NT2/D1 (cell line): ENCODE results near the gene NUP160.

ENCODE experiments used
- DNase-seq: peaks from one replicate; pipeline ENCODE4 v3.0.0-alpha.2; 2011; ENCODE audit warnings: low read depth, low spot score
- H3K27me3 ChIP-seq: 2 replicates; pipeline ENCODE4 v1.6.0; 2011; ENCODE audit warnings: mild to moderate bottlenecking; ENCODE audit not compliant: insufficient read length, insufficient read depth
- H3K36me3 ChIP-seq: 2 replicates; pipeline ENCODE4 v1.6.1; 2011; ENCODE audit warnings: mild to moderate bottlenecking, low read length, mixed read lengths; ENCODE audit not compliant: insufficient read depth, insufficient read length
- H3K4me1 ChIP-seq: 2 replicates; pipeline ENCODE4 v1.5.1; 2011; ENCODE audit not compliant: insufficient read depth, insufficient read length
- H3K4me3 ChIP-seq: 2 replicates; pipeline ENCODE4 v1.5.1; 2011; ENCODE audit warnings: low read depth; ENCODE audit not compliant: insufficient read length
- H3K9ac ChIP-seq: 2 replicates; pipeline ENCODE4 v1.6.0; 2011; ENCODE audit warnings: low read depth; ENCODE audit not compliant: insufficient read length
- H3K9me3 ChIP-seq: 2 replicates; pipeline ENCODE4 v1.5.1; 2011; ENCODE audit warnings: mild to moderate bottlenecking, low read length; ENCODE audit not compliant: insufficient read depth
- SUZ12 ChIP-seq: IDR thresholded peaks from 2 replicates; pipeline ENCODE4 v1.6.1; 2011; ENCODE audit not compliant: insufficient read length, insufficient read depth; ENCODE audit errors: extremely low read depth
- YY1 ChIP-seq: IDR thresholded peaks from 2 replicates; pipeline ENCODE4 v1.6.1; 2011; ENCODE audit not compliant: insufficient read length, insufficient read depth
- ZNF274 ChIP-seq: IDR thresholded peaks from 2 replicates; pipeline ENCODE4 v1.6.1; 2011; ENCODE audit warnings: mild to moderate bottlenecking, low read depth, low read length

Gene NUP160

DNA sequence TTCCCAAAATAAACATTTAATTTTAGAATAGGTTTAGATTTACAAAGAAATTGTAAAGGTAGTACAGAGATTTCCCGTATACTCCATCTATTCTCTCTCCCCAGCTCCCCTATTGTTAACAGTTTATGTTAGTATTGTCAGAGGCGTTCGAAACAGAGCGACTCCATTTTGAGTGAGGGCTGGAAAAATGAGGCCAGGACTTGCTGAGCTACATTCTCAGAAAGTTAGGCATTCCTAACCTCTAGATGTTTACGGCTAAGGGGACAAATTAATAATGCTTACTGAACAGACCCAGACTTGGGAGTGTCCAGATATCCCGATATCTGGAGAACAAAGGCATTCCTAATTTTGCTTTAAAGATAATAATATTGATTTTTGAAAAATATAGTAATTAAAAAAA, 12.4 kb upstream of the NUP160 start:
- H3K9ac ChIP-seq: no peak overlapping the region
- TF ChIP-seq SUZ12: no peak
- no peak for TF ChIP-seq ZNF274
- no peak for TF ChIP-seq YY1
- no peak for DNase-seq
- H3K27me3 ChIP-seq: no peaks in the 10 kb centered on the region
- H3K36me3 ChIP-seq: no peaks in the 10 kb centered on the region
- no peak overlapping the region for H3K4me3 ChIP-seq
- H3K9me3 ChIP-seq: no peaks in the 10 kb centered on the region
- no peaks in the 10 kb centered on the region for H3K4me1 ChIP-seq

DNA sequence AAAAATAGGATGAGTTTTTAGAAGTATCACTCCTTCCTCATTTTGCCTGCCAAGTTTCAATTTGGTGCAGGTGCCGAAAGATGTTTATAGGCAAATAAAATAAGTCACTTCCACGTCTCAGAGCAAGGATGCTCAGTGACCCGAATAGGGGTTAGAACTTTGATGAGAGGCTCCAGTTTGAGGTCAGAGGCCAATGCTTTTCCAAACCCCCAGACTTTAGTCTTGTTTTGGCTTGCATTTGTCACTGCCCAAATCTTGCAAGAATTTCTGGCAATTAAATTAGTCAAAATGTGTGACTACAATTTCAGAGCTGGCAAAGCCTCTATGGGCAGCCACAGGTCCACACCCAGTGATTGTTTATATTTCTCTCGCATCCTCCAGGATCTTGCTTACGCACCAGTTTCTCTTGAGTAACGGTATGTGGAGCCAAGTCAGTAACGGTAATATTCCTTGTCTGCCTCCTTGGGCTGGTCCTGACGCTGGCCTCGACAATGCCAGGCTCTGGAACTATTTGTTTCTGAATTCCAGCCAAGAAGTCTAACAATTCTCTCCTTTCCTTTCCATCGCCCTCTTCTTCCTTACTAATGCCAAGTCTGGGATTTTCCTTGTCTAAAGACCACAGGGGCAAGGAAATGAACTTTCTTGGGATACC, 9.9 kb upstream of the NUP160 start:
- no peaks in the 10 kb centered on the region for H3K36me3 ChIP-seq
- DNase-seq: no peak
- H3K27me3 ChIP-seq: no peaks in the 10 kb centered on the region
- no peaks in the 10 kb centered on the region for H3K9me3 ChIP-seq
- TF ChIP-seq YY1 (no peak), SUZ12 (no peak), ZNF274 (no peak)
- no peaks in the 10 kb centered on the region for H3K4me1 ChIP-seq
- H3K4me3 ChIP-seq: no peak overlapping the region
- no peak overlapping the region for H3K9ac ChIP-seq

GRCh38 chr11:47857485-47857884, 9.3 kb upstream of the NUP160 start:
- no peaks in the 10 kb centered on the region for H3K27me3 ChIP-seq
- H3K36me3 ChIP-seq: no peaks in the 10 kb centered on the region
- no peak for DNase-seq
- no peaks in the 10 kb centered on the region for H3K4me1 ChIP-seq
- TF ChIP-seq SUZ12: no peak
- TF ChIP-seq ZNF274: no peak
- no peak for TF ChIP-seq YY1
- H3K9ac ChIP-seq: no peak overlapping the region
- H3K4me3 ChIP-seq: no peak overlapping the region
- H3K9me3 ChIP-seq: no peaks in the 10 kb centered on the region

- no peaks in the 10 kb centered on the region for H3K4me1 ChIP-seq
- no peak overlapping the region for H3K4me3 ChIP-seq
- H3K9me3 ChIP-seq: no peaks in the 10 kb centered on the region
- TF ChIP-seq YY1 (no peak), ZNF274 (no peak), SUZ12 (no peak)
- DNase-seq: no peak
- H3K36me3 ChIP-seq: no peaks in the 10 kb centered on the region
- no peaks in the 10 kb centered on the region for H3K27me3 ChIP-seq
- no peak overlapping the region for H3K9ac ChIP-seq
These were observed 8.0 kb upstream of the NUP160 start for GRCh38 chr11:47856186-47856585.

DNA sequence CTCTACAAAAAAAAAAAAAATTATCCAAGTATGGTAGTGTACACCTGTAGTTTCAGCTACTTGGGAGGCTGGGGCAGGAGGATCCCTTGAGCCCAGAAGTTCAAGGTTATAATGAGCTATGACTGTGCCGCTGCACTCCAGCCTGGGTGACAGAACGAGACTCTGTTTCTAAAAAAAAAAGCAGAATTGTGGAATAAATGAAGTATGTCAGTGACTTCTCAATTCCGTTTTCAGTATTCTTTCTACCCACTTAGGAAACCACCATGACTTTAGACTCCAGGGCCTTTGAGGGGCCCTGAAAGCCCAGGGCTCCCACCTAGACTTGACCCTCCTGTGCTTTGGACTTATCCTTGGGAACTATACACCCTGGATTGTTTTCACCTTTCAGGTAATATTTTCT, 6.5 kb upstream of the NUP160 start:
- H3K9me3 ChIP-seq: no peaks in the 10 kb centered on the region
- no peak for TF ChIP-seq YY1
- no peak for TF ChIP-seq SUZ12
- no peak for TF ChIP-seq ZNF274
- DNase-seq: no peak
- H3K4me3 ChIP-seq: no peak overlapping the region
- no peak overlapping the region for H3K9ac ChIP-seq
- H3K27me3 ChIP-seq: no peaks in the 10 kb centered on the region
- no peaks in the 10 kb centered on the region for H3K36me3 ChIP-seq
- H3K4me1 ChIP-seq: no peaks in the 10 kb centered on the region

GRCh38 chr11:47852053-47852452, 3.9 kb upstream of the NUP160 start:
- no peak for DNase-seq
- Histone ChIP-seq H3K4me1 (peaks cover under 1% of the 10 kb centered on the region), H3K36me3 (peaks cover 2% of the 10 kb centered on the region), H3K9me3 (no peaks in the 10 kb centered on the region), H3K4me3 (no peak overlapping the region), H3K9ac (no peak overlapping the region), H3K27me3 (no peaks in the 10 kb centered on the region)
- TF ChIP-seq YY1 (no peak), SUZ12 (no peak), ZNF274 (no peak)

DNA sequence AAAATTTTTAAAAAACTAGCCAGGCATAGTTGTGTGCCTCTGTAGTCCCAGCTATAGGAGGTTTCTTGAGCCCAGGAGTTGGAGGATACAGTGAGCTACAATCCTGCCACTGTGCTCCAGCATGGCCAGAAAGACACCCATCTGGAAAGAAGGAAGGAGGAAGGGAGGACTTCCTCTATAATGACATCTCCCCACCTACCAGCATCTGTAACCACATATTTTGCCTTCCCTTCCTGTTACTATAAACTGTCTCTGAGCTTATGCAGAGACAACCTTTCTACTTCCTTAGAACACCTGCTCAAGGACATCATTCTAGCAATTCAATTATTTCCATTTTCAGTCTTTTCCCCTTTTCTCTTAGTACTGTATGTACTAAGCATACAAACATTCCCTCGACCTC, 2.2 kb upstream of the NUP160 start:
- DNase-seq: no peak
- H3K9me3 ChIP-seq: no peaks in the 10 kb centered on the region
- TF ChIP-seq ZNF274: no peak
- no peak for TF ChIP-seq SUZ12
- TF ChIP-seq YY1: no peak
- H3K27me3 ChIP-seq: no peaks in the 10 kb centered on the region
- H3K4me3 ChIP-seq: no peak overlapping the region
- H3K4me1 ChIP-seq: peaks cover 2% of the 10 kb centered on the region
- H3K9ac ChIP-seq: no peak overlapping the region
- H3K36me3 ChIP-seq: peaks cover 20% of the 10 kb centered on the region

- Histone ChIP-seq H3K4me1 (peaks cover 2% of the 10 kb centered on the region), H3K9me3 (no peaks in the 10 kb centered on the region), H3K27me3 (no peaks in the 10 kb centered on the region), H3K9ac (peak overlapping the region; percentile 100), H3K4me3 (peak overlapping the region; percentile 98), H3K36me3 (peaks cover 33% of the 10 kb centered on the region)
- no peak for DNase-seq
- TF ChIP-seq YY1 (no peak), SUZ12 (no peak), ZNF274 (no peak)
These were observed 578 bp upstream of the NUP160 start for GRCh38 chr11:47848700-47849155.
